Body of pancreas (tissue), 4 donors: ENCODE results near the gene NCOA3.

Source experiments
- POLR2A ChIP-seq, 3 donors: fragments of 450-650 bp; IDR thresholded peaks; one replicate each; pipeline ENCODE4 v1.6.1; 2016; ENCODE audit warnings: antibody characterized with exemption in 3 of 3, mild to moderate bottlenecking in 2 of 3
- TF ChIP-seq, protein P1 (sequence below), 7 experiments: fragments of 450-650 bp in 4 of 7; fragments of 200-600 bp in 3 of 7; sonication (generic) in 3 of 7; IDR thresholded peaks; one replicate each; pipeline ENCODE4 v1.5.1; 2016 to 2019; ENCODE audit warnings: antibody characterized with exemption in 7 of 7

DNA sequence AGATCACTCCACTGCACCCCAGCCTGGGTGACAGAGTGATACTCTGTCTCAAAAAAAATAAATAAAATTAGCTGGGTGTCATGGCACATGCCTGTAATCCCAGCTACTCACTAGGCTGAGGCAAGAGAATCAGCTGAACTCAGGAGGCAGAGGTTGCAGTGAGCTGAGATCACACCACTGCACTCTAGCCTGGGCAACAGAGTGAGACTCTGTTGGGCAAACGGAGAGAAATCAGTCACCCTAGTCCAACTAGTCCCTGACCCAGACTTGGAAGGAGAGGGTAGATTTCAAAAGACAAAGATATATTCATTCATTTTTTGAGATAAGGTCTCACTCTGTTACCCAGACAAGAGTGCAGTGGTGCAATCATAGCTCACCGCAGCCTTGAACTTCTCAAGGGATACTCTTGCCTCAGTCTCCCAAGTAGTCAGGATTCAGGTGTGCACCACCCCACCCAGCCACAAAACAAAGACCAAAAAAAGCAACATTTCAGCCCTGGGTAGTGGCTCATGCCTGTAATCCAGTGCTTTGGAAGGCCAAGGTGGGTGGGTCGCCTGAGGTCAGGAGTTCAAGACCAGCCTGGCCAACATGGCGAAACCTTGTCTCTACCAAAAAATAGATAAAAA, 26.2 kb upstream of the NCOA3 start:
- TF ChIP-seq, protein P1, sequence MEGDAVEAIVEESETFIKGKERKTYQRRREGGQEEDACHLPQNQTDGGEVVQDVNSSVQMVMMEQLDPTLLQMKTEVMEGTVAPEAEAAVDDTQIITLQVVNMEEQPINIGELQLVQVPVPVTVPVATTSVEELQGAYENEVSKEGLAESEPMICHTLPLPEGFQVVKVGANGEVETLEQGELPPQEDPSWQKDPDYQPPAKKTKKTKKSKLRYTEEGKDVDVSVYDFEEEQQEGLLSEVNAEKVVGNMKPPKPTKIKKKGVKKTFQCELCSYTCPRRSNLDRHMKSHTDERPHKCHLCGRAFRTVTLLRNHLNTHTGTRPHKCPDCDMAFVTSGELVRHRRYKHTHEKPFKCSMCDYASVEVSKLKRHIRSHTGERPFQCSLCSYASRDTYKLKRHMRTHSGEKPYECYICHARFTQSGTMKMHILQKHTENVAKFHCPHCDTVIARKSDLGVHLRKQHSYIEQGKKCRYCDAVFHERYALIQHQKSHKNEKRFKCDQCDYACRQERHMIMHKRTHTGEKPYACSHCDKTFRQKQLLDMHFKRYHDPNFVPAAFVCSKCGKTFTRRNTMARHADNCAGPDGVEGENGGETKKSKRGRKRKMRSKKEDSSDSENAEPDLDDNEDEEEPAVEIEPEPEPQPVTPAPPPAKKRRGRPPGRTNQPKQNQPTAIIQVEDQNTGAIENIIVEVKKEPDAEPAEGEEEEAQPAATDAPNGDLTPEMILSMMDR (IDR thresholded peaks at IDR 0.05): no peak
- TF ChIP-seq POLR2A (IDR thresholded peaks at IDR 0.05): no peak
